ENCODE results near the gene CABP1. TPM values are rescaled to one million over a fixed set of nuclear protein-coding genes. Genes with fewer than 3 reads are reported as not detected.
A peak's percentile ranks its signal among the peaks of the same experiment; 100 is the strongest.

CABP1 gene
- total RNA-seq, 2 experiments from 2014 or later = 0.50 to 1.1 TPM

DNA sequence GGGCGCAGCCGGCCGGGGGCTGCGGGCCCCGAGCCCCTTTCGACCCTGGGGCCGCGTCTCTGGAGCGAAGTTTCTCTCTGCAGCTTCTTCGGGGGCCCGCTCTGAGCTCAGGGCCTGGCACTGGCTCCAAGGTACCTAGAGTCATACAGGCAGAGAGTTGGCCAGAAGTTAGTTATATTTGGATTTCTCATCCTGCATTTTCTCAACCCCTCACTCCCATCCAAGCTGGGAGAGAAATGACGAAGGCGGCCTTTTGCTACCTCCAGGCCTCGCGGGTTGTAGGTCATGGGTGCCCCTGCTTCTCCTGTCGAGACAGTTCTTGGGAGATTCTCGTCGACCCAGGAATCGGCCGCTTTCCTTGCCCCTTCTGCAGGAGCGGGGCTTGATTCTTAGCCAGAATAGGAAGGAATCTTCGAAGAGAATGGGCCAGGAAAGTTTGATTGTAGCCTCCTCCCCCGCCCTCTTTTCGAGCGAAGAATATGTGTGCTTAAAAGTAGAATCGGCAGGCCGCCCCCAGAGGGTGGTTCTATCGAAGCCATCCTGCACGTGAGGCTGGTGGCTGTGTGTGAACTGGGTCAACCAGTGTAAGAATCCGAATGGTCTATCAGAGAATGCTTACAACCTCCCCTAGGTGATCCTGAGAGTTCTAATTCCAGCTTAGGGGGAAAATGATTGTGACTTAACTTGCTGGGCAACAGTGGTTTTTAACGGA lies 47.3 kb downstream of the CABP1 start:
- intact Hi-C loops (cut with micrococcal nuclease) = no loop called here
- H3K27ac Mint-ChIP-seq = peak overlapping the region; percentile 82
- CTCF ChIA-PET = interaction anchor here (0.9 to 6.4 kb wide), 5 partner anchors 10 to 191 kb away, joined by 3 to 45 read pairs (median 6); partner anchors contain the start of genes CABP1 and POP5
- no peaks in the 10 kb centered on the region for H3K27me3 Mint-ChIP-seq
- peak overlapping the region; percentile 92 for H3K4me3 Mint-ChIP-seq
- no peaks in the 10 kb centered on the region for H3K9me3 Mint-ChIP-seq
- TF ChIP-seq, protein P1, sequence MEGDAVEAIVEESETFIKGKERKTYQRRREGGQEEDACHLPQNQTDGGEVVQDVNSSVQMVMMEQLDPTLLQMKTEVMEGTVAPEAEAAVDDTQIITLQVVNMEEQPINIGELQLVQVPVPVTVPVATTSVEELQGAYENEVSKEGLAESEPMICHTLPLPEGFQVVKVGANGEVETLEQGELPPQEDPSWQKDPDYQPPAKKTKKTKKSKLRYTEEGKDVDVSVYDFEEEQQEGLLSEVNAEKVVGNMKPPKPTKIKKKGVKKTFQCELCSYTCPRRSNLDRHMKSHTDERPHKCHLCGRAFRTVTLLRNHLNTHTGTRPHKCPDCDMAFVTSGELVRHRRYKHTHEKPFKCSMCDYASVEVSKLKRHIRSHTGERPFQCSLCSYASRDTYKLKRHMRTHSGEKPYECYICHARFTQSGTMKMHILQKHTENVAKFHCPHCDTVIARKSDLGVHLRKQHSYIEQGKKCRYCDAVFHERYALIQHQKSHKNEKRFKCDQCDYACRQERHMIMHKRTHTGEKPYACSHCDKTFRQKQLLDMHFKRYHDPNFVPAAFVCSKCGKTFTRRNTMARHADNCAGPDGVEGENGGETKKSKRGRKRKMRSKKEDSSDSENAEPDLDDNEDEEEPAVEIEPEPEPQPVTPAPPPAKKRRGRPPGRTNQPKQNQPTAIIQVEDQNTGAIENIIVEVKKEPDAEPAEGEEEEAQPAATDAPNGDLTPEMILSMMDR (IDR thresholded peaks at IDR 0.05) = no peak
- H3K4me1 Mint-ChIP-seq (ENCODE audit: low read depth) = peaks cover 44% of the 10 kb centered on the region
- peak; percentile 73 for DNase-seq
- POLR2A ChIA-PET = interaction anchor here (0.6 to 1.5 kb wide), 4 partner anchors 21 to 106 kb away, joined by 3 to 5 read pairs (median 4); partner anchors contain the start of genes POP5 and UNC119B
- no peak for ATAC-seq
- H3K36me3 Mint-ChIP-seq (ENCODE audit: low read depth) = peaks cover 12% of the 10 kb centered on the region

DNA sequence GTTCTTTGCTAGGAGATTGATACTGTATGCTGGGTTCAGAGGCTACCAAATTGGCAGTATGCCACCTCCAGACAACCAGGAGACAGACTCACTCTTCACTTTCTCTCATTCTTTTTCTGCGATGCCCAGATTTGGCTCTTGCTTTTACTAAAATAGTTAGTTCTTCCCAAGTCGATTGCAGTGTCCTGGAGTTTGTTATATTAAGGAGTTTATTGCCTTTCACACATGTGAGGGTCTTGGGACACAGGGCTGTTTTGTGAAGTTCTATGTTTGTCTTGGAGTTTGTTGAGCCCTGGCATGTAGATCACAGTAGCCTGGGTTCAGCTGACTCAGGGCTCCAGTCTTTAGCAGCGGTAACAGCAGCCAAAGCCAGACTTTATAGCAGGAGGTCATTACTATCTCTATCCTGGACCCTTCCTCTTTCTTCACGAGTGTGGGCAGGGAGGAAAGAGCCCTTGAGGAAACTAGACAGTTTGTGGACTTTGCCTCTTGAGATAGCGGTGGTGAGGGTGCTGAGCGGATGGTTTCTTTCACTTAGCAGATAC lies 48.2 kb downstream of the CABP1 start:
- ChIA-PET POLR2A (interaction anchor here (1.2 to 1.5 kb wide), 2 partner anchors 12 to 21 kb away, joined by 3 to 5 read pairs; no protein-coding TSS in a partner anchor), CTCF (interaction anchor here (0.9 to 6.4 kb wide), 5 partner anchors 9 to 192 kb away, joined by 3 to 45 read pairs (median 6); partner anchors contain the start of genes CABP1 and POP5)
- Mint-ChIP-seq H3K27me3 (no peaks in the 10 kb centered on the region), H3K4me3 (peak overlapping the region; percentile 92), H3K36me3 (ENCODE audit: low read depth) (peaks cover 12% of the 10 kb centered on the region), H3K9me3 (no peaks in the 10 kb centered on the region), H3K4me1 (ENCODE audit: low read depth) (peaks cover 47% of the 10 kb centered on the region), H3K27ac (peak overlapping the region; percentile 66)
- TF ChIP-seq, protein P1 (IDR thresholded peaks at IDR 0.05) = no peak
- DNase-seq (no peak), ATAC-seq (no peak)
- intact Hi-C loops (cut with micrococcal nuclease) = no loop called here

DNA sequence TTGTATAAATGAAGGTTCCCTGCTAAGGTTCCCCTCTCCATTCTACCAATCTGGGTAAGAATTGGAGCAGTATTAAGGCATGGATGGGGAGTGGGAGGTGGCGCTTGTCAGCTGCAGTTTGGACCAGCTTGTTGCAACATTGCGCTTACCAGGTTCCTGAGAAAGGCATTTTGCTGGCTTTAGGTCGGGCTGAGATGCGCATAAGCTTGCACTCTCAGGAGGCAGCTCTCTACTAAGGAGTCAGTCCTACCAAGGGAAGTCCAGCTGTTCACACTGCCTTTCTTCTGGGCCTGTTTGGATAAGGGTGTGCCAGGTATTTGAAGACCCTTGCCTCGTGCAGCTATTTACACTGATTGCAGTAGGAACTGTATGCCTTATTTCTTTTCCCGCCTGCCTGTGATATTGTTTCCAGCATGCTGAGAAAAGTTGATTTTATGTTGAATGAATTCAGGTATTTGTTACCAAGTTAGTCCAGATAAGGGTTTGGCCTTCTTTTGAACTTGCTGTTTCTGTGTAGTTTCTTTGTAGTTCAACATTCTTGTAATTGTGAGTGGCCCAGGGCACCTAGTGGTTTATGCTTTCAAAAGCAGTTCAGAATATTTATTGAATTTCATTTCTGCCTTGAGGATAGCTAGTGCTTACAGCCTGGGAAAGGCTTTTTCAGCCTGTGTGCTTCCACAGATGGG lies 49.1 kb downstream of the CABP1 start:
- intact Hi-C loops (cut with micrococcal nuclease) = no loop called here
- no peak for ATAC-seq
- Mint-ChIP-seq H3K4me3 (peak overlapping the region; percentile 92), H3K36me3 (ENCODE audit: low read depth) (peaks cover 17% of the 10 kb centered on the region), H3K4me1 (ENCODE audit: low read depth) (peaks cover 45% of the 10 kb centered on the region), H3K27me3 (no peaks in the 10 kb centered on the region), H3K27ac (no peak overlapping the region), H3K9me3 (no peaks in the 10 kb centered on the region)
- DNase-seq = no peak
- TF ChIP-seq, protein P1 (IDR thresholded peaks at IDR 0.05) = no peak
- CTCF ChIA-PET = interaction anchor here (1.8 to 6.4 kb wide), 3 partner anchors 31 to 107 kb away, joined by 5 to 45 read pairs (median 28); partner anchors contain the start of gene POP5
- POLR2A ChIA-PET = interaction anchor here (1.2 to 2.0 kb wide), 2 partner anchors 11 to 20 kb away, joined by 3 to 10 read pairs; partner anchors contain the start of gene UNC119B

DNA sequence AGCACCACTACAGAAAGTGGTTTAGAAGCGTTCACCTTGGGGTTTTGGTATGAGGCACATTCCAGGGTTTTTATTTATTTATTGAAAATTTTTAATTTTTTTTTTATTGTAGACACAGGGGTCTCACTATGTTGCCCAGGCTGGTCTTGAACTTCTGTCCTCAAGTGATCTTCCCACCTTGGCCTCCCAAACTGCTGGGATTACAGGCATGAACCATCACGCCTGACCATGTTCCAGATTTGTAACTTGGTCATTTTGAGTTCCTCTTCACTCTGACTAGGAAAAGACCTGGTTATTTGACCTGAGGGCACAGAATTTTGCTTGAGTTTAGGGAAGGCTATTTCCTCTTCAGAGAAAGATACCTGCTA lies 49.6 kb downstream of the CABP1 start:
- DNase-seq (no peak), ATAC-seq (no peak)
- peaks cover 22% of the 10 kb centered on the region for H3K36me3 Mint-ChIP-seq (ENCODE audit: low read depth)
- TF ChIP-seq, protein P1 (IDR thresholded peaks at IDR 0.05) = no peak
- H3K4me3 Mint-ChIP-seq = no peak overlapping the region
- intact Hi-C loops (cut with micrococcal nuclease) = no loop called here
- H3K9me3 Mint-ChIP-seq = no peaks in the 10 kb centered on the region
- ChIA-PET CTCF (interaction anchor here (1.8 to 6.4 kb wide), 3 partner anchors 30 to 108 kb away, joined by 5 to 45 read pairs (median 28); partner anchors contain the start of gene POP5), POLR2A (interaction anchor here (1.2 to 2.0 kb wide), 2 partner anchors 11 to 20 kb away, joined by 3 to 10 read pairs; partner anchors contain the start of gene UNC119B)
- H3K27ac Mint-ChIP-seq = no peak overlapping the region
- peaks cover 45% of the 10 kb centered on the region for H3K4me1 Mint-ChIP-seq (ENCODE audit: low read depth)
- no peaks in the 10 kb centered on the region for H3K27me3 Mint-ChIP-seq

All from activated CD8-positive, alpha-beta T cell treated with anti-CD3 and anti-CD28 coated beads for 36 hours (primary cell).